GM21515 (cell line): Measurements from ENCODE around the gene ERN1.
A peak's percentile ranks its signal among the peaks of the same experiment; 100 is the strongest.

Experiments used
- ATAC-seq: cut with Tn5 transposase; IDR thresholded peaks from one replicate; pipeline ENCODE4 v1.9.1; 2021; ENCODE audit not compliant: unreplicated experiment

ERN1 gene

DNA sequence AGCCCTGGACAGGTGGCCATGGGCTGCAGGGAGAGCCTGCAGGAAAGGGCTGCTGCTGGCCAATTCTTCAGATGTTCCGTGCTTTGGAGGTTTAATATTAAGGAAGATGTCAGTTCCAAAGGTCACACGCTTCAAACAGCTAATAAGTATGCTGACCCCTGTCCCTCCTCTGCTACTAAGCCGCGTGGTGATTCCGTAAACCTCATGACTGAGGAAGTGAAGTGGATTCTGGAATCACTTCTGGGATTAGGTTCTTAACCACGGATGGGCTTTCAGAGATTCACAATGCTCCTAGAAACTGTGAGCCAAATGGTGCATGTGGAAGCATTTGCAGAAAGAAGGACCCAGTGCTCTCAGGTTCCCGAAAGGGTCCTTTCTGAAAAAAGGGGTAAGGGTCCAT lies 28.5 kb upstream of the ERN1 start:
- ATAC-seq: no peak

DNA sequence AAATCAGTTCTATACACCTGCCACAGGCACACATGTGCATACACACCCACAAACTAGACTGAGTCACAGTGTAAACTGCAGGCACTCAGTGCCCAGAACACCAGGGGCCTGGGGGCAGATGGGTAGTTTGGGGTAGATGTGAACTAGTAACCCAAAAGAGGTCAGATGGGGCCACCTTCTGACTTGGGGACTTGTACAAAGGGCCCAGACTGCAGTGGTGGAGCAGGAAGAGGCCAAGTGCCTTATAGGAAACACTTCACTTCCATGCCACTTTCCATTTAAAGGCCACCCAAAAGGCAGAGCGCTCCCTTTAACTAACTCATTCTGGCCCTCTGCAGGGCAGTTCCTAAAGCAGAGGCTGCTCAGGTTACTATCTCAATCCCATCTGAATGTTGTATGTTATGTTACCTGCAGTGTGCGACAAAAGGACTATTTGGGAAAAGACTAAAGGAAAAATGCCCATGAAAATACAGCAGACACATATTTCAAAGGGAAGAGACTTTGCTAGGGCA lies 27.8 kb upstream of the ERN1 start:
- no peak for ATAC-seq

DNA sequence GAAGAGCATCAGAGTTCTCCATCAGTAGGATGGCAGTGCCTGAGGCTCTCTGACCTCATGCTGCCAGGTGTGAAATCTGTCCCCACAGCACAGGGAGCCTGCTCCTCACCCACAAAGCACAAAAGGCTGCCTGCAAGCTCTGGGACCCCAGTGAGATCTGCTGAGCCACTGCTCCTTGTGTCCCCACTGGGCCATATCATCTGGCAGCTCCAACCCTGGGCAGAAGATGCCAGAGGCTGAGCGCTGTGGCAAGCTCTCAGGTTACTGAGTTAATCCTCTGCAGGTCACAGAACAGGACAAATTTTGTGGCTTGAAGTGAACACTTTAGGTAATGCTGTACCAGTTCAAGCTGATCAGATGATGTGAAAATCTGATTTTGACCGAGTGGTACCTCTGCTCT lies 26.7 kb upstream of the ERN1 start:
- ATAC-seq: no peak

DNA sequence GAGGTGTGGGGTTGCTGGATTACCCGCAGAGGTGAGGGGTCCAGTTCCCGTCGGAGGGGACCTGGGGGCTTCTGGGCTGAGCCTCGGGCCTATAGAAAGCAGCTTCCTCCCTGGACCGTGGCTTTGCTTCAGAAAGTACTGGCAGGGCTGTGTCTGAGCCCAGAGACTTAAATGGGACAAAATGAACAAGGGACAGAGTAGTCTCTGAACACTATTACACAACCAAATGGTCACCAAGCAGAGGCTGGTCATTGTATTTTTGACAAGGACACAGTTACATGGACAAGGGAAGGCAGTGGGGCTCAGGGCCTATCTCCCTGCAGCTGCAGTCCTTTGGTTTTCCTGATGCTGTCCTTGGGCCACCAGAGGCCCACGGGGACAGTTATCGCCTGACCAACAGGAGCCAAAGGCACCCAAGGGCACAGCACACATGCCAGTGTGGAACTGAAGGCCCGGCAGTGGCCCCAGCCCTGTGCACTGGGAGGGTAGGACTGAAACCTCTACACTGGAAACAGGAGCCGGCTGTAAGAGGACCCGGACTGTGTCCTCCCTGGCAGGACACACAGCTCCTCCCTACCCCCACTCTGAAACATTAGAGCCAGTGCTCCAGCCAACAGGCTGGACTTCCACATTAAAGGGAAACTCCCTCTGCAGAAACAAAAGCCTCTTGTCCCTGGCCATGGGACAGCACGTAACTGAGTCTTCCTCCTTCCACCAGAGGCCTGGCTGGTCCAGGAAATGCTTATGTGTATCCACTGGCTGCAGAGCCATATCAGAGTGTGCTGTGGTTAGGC lies 26.0 kb upstream of the ERN1 start:
- no peak for ATAC-seq

DNA sequence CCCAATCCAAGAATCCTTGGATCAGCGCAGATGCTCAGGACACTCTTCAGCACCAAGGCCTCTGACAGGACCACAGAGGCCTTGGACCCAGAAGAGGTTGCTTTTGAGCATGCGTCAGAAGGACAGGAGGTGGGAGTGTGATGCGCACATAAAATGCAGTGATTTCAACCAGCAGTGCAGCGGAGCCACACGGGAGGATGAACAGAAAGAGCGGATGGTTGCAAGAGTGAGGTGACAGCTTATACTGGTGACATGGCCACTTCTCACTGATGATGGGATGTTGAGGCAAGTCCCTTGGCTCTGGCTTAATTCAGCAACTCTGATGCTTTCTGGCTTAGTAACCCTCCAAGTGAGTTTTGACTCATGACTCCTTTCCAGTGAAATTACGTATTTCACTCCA lies 25.2 kb upstream of the ERN1 start:
- ATAC-seq: no peak

DNA sequence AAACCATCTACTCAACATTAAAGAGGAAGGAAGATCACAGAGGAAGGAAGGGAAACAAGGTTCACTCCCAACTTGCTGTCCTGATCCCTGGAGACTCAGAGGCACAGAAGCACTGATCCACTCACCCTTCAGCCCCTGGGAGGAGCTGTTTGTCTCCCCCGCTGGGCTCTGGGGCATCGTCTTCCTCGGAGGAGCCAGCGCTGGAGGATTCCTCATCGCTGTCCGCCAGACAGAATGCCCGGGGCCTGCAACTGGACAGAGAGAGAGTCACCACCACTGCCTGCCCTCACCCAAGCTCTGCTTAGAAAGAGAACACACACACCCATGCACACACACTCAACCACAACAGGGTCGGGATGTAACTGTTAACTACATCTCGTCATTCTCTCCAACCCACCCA lies 24.8 kb upstream of the ERN1 start:
- no peak for ATAC-seq

DNA sequence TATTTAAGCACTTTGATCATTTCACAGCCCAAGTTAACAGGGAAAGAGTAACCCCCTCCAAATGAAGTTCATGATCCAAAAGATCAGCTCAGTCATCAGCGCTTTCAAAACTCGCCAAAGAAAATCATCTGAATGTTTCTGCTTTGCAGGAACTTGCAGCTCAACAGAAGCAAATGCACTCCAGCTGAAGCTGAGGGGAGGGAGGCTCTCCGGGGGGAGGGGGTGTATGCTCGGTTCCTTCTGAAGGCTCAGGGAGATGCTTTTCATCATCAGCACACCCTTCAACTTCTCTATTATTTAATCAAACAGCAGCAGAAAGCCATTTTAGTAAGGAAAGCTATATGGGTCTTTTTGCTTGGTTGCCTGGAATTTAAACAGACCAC lies 24.4 kb upstream of the ERN1 start:
- ATAC-seq: no peak

DNA sequence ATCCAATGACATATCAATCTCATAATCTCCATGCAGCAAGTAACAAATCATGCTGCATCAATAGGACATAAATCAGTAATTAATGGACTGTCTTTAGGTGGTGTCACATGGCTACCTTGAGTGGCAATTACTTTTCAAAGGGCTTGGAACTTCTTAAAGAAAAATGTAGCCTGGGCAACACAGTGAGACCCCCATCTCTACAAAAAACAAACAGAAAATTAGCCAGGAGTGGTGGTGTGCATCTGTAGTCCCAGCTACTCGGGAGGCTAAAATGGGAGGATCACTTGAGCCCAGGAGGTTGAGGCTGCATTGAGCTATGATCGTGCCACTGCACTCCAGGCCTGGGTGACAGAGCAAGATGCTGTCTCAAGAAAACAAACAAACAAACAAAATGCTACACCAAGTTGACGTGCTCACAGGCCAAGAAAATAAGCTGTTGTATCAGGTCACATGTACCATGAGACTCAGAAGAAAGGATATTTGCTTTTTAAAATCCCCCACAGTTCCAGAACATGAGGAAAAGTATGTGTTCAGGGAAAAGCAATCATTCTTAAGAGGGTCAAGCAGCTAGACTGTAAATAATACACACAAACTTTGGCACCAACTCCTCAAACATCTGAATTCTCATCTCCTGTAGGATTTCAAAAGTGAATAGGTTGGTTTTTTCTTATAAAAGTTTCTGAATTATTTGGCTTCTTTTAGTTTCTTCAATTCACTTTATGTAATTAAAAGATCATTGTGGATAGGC lies 23.8 kb upstream of the ERN1 start:
- ATAC-seq: no peak

DNA sequence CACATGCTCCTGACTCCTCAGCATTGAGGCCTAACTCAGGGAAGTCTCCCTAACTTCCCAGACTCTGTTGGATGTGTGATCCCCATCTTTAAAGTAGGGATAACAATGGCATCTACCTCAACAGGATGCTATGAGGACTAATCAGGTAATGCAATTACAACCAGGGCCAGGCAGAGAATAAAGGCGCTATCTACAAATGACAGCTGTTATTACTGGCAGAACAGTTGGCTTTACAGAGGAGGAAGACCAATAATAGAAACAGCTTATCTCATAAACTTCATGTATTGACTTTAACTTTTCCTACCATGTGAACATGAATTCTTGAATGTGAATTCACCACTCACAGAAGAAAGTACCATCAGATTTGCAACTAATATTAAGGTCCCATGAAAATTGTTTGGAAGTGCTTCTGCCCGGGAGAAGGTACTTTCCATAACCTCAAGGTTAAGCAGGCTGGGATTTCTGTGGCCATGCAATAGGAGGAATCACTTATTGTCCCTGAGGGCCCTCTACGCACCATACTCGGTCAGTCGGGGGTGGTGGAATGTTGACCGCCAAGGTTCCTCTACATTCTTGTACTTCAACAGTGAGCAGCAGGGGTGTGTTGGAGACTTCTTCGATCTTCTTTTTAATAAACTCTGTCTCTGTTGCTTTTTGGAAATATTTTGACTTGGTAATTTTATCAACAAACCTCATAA lies 22.6 kb upstream of the ERN1 start:
- no peak for ATAC-seq

DNA sequence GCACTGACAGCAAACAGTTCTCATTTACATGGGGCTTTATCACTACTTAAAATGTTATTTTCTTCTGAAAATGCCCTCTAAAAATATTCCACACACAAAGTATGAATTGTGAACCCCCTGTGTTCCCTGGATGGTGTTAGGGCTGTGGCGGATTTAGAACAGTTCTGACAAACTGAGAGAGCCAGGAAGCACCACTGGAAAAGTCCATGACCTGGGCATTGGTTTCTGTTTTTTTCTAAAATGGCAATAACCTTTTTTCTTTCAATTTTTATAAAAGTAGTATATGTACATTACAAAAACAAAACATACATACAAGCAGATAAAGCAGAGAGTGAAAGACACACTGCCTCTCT lies 21.0 kb upstream of the ERN1 start:
- ATAC-seq: no peak

DNA sequence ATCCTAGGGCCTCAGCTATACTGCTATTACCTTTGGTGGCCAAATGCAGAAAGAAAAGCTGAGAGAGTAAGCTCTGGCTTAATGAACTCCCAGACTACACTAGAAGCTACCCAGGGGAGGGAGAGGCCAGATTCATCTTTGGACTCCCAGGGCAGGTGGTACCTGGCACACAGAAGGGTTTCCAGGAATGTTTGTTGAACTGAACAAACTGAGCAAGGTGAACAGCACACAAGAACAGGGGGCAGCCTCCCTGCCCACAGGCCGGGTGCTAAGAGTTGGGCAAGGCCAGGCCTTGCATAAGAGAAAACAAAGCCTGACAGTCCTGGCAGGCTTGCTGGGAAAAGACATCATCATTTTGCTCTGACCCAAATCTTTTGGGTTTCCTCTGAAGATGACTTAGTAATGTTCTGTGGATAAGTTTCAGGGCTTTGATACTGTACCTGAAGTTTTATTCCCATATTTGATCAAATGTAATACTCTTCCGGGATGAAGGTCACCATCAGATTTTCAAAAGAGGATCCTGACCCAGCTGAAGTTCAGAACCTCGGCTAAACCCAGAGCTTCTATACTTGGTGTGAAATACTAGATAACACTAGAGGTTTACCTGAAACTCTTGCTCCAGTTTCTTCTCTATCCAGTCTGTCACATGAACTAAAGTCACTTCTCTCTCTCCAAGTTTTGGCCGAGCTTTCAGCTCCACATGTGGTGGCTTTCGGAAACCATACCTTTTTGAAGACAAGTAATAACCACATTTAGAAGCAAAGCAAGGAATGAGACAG lies 20.5 kb upstream of the ERN1 start:
- ATAC-seq: no peak

DNA sequence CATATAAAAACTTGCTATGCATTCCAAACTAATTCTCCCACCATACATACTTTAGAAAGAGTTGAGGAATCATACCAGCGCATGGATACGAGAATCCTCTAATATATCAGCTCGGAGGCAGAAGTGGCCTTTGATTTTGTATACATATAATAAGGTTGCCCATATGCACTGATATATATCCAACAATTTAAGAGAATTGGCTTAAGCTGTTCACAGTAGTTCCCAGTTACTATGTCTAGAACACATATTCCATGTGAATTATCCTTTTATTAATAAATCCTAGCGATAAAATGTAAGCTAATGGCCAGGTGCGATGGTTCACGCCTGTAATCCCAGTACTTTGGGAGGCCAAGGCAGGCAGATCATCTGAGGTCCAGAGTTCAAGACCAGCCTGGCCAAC lies 19.3 kb upstream of the ERN1 start:
- no peak for ATAC-seq

DNA sequence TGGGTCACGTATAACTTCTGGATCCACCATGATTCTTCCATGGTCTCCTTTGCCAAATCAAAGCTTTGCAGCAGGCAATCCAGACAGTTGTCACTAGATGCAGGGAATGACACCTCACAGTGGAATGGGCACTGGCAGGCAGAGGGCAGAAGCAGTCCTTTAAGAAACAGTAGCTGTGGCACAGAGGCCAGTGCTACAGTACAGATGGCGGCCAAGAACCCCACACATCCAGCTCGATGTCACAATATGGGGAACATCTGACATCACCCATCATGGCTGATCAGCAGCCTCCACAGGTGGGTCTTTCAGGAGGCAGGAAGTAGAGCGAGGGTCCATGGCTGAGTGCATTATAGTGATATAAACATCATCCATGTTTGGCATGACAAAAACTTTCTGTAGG lies 18.8 kb upstream of the ERN1 start:
- no peak for ATAC-seq

DNA sequence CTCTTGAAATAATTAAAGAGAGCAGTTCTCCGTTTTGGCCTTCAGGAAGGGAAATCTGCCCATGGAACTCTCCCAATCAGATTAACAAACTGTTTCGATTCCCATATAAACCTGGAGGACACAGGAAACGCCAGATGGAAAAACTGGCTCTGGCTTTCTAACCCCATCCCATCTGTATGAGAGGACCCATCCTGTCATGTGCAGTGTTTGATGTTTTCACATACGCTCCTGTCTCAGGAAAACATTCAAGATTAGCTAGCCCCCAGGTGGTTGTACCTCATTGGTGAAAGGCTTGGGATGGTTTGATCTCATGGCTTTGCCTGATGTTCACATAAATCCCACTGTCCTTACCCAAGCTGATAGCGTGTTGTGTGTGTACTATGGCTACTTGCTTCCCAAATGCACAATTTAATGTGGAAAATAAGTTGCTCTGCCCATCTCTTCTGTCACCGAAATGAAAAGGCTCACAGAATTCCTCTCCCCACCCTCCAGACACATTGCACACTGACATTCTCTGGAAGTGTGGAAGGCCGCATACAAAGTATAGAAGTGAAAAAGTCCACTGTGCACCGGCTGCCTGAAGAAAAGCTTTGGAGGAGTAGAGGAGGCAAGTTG lies 18.2 kb upstream of the ERN1 start:
- no peak for ATAC-seq

DNA sequence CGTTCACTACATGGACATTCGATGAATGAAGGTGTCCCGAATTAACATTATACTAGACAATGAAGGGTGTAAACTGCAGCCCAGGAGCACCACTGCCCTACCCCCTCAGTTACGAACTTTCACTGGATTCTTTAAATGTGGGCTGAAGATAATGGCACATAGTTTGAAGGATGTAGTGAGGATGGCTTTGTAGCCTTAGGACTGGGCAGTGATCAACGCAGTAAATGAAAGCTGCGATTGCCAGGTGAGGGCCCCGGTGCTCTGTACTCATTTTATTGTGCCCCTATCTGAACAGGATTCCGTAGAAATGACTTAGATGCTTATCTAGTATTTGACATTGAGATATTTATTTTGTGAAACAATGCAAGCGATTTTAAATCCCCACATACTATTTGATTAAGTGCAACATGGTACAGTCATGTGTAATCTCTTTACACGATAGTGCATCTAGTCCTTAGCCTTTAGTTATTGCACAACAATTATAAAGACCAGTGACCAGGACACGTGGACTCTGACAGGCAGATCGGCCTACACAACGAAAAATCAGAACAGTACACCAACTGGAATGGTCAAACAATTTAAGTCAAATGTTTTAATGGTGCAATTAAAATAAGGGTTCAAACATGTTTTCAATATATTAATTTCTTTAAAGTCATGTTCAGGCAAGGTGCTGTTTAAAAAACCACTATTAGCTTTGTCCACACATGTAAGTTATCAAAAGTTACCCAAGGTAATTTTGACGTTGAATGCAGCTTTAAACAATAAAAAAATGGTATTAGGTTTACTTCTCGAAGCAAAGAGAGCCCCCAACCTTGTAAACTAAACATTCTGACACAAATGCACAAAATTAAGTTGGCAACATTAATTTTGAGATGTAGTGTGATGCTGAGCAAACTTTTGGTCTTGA lies 17.4 kb upstream of the ERN1 start:
- no peak for ATAC-seq

DNA sequence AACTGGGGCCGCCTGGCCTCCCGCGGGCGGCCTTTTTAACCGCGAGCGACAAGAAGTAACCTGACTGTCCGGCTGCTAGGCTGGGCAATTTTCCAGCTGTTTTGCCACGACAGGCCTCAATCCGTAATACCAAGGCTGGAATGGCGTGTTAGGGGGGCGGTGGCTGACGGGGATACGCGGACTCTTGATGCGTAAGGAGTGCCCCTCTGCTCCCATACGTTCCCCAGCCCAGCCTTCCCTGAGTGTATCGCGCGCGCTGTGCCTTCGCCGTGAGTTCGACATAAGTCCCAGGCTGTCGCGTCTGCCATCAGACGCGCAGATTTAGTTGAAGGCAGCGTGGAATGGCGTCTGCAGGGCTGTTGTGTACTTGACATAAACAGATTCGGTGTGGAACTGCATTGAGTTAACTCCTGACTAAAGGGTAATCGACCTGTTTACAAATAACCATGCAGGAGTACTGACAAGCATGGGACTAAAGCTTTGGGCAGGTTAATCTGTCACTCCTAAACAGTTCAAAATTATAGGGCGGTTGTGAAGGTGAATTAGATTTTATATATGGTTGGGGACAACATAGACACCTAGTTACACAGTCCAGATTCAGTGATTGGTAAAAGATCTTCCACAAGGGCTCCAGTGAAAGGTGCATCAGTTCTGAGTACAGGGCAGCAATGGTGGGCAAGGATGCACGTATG lies 16.6 kb upstream of the ERN1 start:
- peak; percentile 17 for ATAC-seq

DNA sequence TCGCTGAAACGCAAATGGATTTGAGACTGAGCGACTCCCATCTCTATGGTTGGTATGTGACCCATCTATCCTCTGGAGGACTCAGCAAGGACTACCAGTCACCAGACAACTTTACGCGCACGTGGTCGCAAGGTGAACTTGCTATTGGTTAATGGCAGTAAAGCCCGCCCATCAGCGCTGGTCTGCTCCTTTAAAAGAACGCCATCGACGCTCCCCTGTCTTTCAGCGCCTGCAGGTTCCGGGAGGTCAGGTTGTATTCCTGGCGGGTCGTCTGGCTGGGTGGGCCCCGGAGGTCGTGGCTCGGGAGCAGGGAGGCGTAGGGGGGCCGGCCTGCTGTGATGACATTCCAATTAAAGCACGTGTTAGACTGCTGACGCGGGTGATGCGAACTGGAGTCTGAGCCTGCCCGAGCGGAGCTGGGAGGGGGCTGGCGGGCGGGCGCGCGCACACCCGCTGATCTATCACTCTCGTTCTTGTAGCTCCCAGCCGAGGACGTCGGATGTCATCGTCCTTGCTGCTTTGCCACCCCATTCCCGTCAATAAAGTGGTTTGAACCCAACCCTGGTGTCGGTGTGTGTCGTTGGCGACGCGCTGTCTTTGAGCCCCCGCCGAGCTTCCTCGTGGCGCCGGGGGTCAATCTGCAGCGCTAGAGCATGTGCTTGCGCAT lies 15.9 kb upstream of the ERN1 start:
- peak; percentile 93 for ATAC-seq

DNA sequence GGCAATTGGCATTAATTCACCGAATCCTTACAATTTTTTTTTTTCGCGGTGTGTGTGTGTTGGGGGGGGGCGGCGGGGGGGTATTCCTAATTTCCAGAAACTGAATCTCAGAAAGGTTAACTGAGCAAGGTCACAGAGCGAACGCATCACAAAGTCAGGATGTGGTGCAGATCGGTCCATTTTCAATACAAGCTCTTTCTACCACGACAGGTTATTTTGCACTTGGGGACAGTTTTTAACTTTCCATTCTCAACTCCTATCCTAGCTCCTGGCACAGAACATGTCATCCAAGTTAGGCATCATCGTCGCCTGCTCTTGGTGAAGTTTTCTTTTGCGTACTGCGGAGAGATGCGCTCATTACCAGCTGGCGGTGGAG lies 15.4 kb upstream of the ERN1 start:
- ATAC-seq: peak; percentile 15

DNA sequence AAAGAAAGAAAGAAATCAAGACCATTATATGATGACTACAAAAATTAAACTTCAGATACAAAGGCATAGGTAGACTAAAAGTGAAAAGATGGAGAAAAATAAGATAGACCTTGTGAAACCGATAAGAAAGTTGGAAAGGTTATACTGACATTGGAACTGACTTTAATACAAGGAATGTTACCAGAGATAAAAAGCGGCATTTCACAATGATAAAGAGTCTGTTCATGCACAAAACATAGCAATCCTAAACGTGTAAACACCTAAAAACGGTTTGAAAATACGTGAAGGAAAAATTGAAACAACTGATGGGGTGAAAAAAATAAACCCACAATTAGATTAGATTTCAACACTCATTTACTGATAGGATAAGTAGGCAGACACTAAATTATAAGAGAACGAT lies 9.6 kb upstream of the ERN1 start:
- ATAC-seq: no peak
